Measurements from ENCODE around the gene PTPRN2. TPM values are rescaled to one million over a fixed set of nuclear protein-coding genes. Genes with fewer than 3 reads are reported as not detected.

The PTPRN2 gene
- total RNA-seq, 1 donor from 2014 or later, result 1.8 TPM

DNA sequence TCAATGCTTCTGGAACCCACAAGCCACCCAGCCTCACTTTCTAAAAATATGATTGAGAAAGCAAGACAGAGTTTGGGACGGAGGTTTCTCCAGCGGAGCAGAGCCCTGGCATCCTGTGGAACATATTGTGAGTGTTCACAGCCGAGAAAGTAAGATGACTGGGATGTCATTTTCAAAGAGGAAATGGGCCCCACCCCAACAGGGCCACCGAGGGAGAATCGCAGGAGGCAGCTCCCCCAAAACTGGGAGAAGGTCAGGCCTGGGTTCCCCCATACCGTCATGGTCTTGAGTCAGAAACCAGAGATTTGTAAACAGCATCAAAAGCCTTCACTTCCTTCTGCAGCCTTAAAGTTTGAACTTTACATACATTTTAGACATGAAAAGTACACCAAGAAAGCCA is 560.0 kb downstream of the PTPRN2 start:
- no peak for TF ChIP-seq CTCF (IDR thresholded peaks at IDR 0.05)
- no peaks in the 10 kb centered on the region for H3K4me1 Mint-ChIP-seq
- no peaks in the 10 kb centered on the region for H3K36me3 Mint-ChIP-seq (ENCODE audit: low read depth)
- H3K4me3 Mint-ChIP-seq, result no peak overlapping the region
- DNase-seq, result no peak
- no peaks in the 10 kb centered on the region for H3K27me3 Mint-ChIP-seq
- intact Hi-C loops (cut with micrococcal nuclease), result no loop called here
- H3K27ac Mint-ChIP-seq, result no peak overlapping the region
- no peaks in the 10 kb centered on the region for H3K9me3 Mint-ChIP-seq
- ChIA-PET POLR2A (no interaction called here), CTCF (no interaction called here)
- no peak for ATAC-seq (ENCODE audit: low read depth)

DNA sequence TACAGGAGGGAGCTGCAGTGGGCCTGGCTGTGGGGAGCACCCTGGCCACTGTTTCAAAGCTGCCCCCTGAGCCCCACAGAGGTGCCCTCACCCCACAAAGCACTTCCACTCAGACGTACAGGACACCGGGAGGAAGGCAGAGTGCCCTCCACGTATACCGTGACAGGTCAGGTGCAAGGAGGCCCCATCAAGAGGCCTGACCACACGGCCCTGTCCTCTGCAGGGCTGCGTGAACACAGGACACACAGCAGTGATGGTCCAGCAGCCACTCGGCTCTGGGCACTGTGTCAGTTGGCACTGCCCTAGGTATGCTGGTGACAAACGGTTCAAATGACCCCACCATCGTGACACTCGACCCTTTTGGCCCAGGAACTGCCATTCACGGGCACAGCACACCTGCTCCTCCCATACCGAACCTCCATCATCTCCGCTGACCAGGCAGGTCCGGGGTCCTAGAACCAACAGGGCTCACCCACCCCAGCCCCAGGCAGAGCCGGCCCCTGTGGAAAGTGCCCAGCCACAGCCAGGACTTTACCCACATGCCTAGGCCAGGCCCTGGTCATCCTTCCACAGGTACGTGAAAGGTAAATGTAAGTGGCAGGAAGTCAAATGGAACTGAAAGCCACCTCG is 560.9 kb downstream of the PTPRN2 start:
- no peaks in the 10 kb centered on the region for H3K4me1 Mint-ChIP-seq
- ChIA-PET CTCF (no interaction called here), POLR2A (no interaction called here)
- DNase-seq (no peak), ATAC-seq (ENCODE audit: low read depth) (no peak)
- no peaks in the 10 kb centered on the region for H3K27me3 Mint-ChIP-seq
- TF ChIP-seq CTCF (IDR thresholded peaks at IDR 0.05), result no peak
- no peaks in the 10 kb centered on the region for H3K9me3 Mint-ChIP-seq
- no peak overlapping the region for H3K27ac Mint-ChIP-seq
- no peaks in the 10 kb centered on the region for H3K36me3 Mint-ChIP-seq (ENCODE audit: low read depth)
- H3K4me3 Mint-ChIP-seq, result no peak overlapping the region
- intact Hi-C loops (cut with micrococcal nuclease), result no loop called here

DNA sequence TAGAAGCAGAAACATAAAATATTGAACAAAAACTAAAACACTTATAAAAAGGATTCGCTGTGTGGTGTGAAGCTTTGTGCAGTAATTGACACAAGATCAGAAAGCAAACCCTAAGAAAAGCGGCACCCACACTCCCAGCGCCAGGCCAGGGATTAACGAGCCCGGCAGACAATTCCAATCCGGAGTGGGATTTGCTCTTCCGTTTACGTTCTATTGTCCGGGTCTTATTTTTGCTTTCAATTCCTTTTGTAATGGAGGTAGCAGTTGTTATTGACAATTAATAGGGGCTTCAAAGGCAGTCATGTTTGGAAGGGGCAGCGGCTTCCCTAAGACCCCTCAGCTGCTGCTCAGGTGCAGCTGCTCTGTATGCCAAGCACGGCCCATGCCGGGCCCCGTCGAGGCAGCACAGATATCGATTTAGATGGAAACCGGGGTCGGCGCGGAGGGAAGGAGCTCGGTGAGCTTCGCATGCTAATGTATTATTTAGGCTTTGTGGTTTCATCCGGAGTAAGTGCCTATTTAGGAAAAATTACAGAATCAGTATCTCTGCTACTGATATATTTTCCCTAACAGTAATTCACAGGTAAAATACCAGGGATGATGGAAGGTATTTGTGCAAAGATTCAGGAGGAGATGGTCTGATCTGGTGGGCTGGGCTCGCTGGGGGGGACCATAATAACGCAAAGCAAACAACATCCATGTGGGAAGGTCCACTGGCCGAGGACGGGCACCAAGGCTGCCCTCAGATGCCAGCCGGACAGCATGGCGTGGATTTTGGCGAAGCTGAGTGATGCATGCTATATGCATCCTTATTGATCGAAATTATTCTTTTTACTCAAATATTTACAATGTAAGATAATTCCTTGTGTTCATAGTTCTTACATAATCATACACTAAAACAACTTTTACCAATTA is 561.7 kb downstream of the PTPRN2 start:
- no peak for DNase-seq
- POLR2A ChIA-PET, result no interaction called here
- no peak overlapping the region for H3K27ac Mint-ChIP-seq

GRCh38 chr7:158024881-158025280 is 562.7 kb downstream of the PTPRN2 start:
- Mint-ChIP-seq H3K27ac (no peak overlapping the region), H3K9me3 (no peaks in the 10 kb centered on the region)

More for the DNA sequence above, 561.7 kb downstream of the PTPRN2 start:
- CTCF ChIA-PET, result no interaction called here
- no peaks in the 10 kb centered on the region for H3K36me3 Mint-ChIP-seq (ENCODE audit: low read depth)
- no peaks in the 10 kb centered on the region for H3K9me3 Mint-ChIP-seq
- no peaks in the 10 kb centered on the region for H3K27me3 Mint-ChIP-seq
- no peaks in the 10 kb centered on the region for H3K4me1 Mint-ChIP-seq
- no peak overlapping the region for H3K4me3 Mint-ChIP-seq
- intact Hi-C loops (cut with micrococcal nuclease), result no loop called here
- ATAC-seq (ENCODE audit: low read depth), result no peak
- no peak for TF ChIP-seq CTCF (IDR thresholded peaks at IDR 0.05)

More at GRCh38 chr7:158024881-158025280, 562.7 kb downstream of the PTPRN2 start:
- no peaks in the 10 kb centered on the region for H3K27me3 Mint-ChIP-seq
- ATAC-seq (ENCODE audit: low read depth) (no peak), DNase-seq (no peak)
- TF ChIP-seq CTCF (IDR thresholded peaks at IDR 0.05), result no peak
- POLR2A ChIA-PET, result no interaction called here
- H3K36me3 Mint-ChIP-seq (ENCODE audit: low read depth), result no peaks in the 10 kb centered on the region
- intact Hi-C loops (cut with micrococcal nuclease), result no loop called here
- no peak overlapping the region for H3K4me3 Mint-ChIP-seq
- no peaks in the 10 kb centered on the region for H3K4me1 Mint-ChIP-seq
- CTCF ChIA-PET, result no interaction called here
